ENCODE results near the gene AGK.
"Not testable (repeated sequence)": the region's sequence is repeated elsewhere in the genome, so short reads cannot be mapped to it uniquely, and the experiment has no call there.

The AGK gene

DNA sequence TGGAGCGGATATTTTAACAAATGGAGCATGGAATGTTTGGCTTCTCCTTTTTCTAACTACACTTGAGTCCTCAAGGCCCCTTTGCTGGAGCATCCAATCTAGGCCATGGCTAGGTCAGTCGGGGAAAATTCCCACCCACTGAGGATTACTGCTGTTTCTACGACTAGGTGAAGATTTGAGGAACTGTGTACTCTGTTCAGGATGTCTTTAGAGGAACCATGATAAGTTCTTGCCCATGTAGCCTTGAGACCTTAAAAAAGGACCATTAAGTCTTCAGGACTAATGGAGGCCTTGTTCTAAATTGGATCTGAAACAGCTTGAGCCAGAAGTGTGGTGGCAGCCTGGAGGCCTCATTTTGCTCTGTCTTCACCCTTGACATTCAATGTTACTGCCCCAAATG, 6.2 kb downstream of the AGK start:
- TF ChIP-seq, protein P1, sequence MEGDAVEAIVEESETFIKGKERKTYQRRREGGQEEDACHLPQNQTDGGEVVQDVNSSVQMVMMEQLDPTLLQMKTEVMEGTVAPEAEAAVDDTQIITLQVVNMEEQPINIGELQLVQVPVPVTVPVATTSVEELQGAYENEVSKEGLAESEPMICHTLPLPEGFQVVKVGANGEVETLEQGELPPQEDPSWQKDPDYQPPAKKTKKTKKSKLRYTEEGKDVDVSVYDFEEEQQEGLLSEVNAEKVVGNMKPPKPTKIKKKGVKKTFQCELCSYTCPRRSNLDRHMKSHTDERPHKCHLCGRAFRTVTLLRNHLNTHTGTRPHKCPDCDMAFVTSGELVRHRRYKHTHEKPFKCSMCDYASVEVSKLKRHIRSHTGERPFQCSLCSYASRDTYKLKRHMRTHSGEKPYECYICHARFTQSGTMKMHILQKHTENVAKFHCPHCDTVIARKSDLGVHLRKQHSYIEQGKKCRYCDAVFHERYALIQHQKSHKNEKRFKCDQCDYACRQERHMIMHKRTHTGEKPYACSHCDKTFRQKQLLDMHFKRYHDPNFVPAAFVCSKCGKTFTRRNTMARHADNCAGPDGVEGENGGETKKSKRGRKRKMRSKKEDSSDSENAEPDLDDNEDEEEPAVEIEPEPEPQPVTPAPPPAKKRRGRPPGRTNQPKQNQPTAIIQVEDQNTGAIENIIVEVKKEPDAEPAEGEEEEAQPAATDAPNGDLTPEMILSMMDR (IDR thresholded peaks at IDR 0.05), result no peak
- no peak for TF ChIP-seq ZFX (IDR thresholded peaks at IDR 0.05; ENCODE audit: borderline replicate concordance)
- H3K27ac ChIP-seq, result no peak overlapping the region

DNA sequence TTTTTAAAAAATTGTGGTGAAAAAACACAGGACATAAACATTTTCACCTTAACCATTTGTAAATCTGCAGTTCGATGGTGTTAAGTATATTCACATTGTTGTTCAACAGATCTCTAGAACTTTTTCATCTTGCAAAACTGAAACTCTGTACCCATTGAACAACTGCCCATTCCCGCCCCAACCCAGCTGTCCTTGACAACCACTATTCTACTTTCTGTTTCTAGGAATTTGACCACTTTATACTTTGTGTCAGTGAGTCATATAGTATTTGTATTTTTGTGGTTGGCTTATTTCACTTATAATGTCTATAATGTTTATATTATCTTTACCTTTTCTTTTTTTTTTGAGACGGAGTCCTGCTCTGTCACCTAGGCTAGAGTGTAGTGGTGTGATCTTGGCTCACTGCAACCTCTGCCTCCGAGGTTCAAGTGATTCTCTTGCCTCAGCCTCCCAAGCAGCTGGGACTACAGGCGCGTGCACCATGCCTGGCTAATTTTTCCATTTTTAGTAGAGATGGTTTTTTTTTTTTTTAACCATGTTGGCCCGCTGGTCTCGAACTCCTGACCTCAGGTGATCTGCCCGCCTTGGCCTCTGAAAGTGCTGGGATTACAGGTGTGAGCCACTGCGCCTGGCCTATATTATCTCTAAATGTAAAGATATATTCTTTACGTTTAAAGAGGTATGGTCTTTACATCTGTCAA, 6.8 kb downstream of the AGK start:
- not testable (repeated sequence) for H3K27ac ChIP-seq

DNA sequence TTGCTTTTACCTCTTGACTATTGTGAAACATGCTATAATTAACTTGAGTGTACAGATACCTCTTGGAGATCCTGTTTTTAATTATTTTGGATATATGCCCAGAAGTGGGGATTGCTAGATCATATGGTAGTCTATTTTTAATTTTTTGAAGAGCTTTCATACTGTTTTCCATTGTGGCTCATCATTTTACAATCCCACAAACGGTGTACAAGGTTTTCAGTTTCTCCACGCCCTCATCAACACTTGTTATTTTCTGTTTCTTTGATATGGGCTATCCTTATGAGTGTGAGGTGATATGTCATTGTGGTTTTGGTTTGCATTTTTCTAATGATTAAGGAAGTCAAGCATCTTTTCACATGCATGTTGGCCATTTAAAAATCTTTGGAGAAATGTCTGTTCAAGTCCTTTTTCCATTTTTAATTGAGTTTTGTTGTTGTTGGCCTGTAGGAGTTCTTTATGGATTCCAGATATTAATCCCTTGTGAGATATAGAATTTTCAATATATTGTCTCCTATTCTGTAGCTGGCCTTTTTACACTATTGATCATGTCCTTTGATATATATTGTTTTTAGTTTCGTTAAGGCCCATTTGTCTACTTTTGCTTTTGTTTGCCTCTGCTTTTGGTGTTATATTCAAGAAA, 7.5 kb downstream of the AGK start:
- no peak overlapping the region for H3K27ac ChIP-seq
- no peak for TF ChIP-seq ZFX (IDR thresholded peaks at IDR 0.05; ENCODE audit: borderline replicate concordance)

DNA sequence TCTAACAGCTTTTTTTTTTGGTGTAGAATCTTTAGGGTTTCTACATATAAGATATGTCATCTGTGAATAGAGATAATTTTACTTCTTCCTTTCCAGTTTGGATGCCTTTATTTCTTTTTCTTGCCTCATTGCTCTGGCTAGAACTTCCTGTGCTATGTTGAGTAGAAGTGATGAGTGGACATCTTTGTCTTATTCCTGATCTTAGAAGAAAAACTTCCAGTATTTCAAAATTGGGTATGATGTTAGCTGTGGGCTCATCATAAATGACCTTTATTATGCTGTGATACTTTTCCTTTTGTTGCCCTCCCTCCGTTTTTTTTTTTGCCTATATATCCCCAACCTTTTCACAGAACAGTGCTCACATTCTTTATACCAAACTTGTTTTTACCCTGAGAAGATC, 8.8 kb downstream of the AGK start:
- H3K27ac ChIP-seq, result no peak overlapping the region
- TF ChIP-seq ZFX (IDR thresholded peaks at IDR 0.05; ENCODE audit: borderline replicate concordance), result no peak
- TF ChIP-seq, protein P1 (IDR thresholded peaks at IDR 0.05), result no peak

DNA sequence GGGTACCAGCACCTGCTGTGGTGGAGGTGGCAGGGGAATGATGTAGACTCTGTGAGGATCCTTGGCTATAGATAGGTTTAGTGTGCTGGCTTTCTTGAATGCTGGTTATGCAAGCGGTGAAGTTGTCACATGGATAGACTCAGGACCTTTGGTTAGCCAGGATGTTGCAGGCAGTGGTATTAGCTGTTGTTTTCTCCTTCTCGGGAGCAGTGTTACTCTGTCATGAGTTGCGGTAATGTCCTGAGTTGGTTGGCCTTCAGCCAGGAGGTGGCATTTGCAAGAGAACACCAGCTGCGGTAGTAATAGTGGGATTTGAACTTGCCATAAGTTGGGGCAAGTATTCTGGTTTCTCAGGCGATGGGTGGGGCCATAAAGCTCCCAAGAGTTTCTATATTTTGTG, 10.8 kb downstream of the AGK start:
- TF ChIP-seq, protein P1 (IDR thresholded peaks at IDR 0.05), result no peak
- H3K27ac ChIP-seq, result no peak overlapping the region

DNA sequence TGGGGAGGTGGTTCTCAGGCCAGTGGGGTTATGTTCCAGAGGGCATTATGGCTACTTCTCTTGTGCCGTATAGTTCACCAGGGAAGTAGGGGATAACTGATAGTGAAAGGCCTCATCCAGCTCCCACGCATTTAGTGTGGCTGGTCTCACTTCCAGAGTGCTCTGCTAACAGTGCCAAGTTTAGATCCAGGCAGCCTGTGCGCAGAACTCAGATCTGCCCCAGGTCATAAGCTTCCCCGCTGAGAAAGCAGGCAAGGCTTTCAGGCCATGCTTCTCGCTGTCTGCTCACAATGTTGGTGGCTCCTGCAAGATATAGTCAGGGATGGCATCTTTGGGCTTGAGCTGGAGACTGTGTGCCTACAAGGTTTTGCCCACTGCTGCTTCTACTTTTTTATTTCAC, 11.3 kb downstream of the AGK start:
- H3K27ac ChIP-seq, result no peak overlapping the region
- no peak for TF ChIP-seq ZFX (IDR thresholded peaks at IDR 0.05; ENCODE audit: borderline replicate concordance)
- TF ChIP-seq, protein P1 (IDR thresholded peaks at IDR 0.05), result no peak

DNA sequence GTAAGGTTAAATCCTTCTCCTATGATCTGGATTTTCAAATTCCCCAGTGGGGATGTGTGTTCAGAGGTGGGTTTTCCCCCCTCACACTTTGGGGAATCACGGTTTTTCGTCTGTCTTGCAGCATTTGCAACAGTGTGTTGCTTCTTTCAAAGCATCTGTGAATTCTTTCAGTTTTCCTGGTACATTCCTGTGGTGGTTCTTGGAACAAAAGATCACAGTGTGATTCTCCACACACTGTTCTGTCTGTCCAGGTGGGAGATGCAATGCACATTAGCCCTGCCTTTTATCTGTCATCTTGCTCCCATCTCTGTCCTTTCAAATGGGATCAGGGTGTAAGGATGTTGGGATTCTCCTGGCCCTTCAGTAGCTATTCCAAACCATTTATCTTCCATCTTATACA, 11.8 kb downstream of the AGK start:
- TF ChIP-seq ZFX (IDR thresholded peaks at IDR 0.05; ENCODE audit: borderline replicate concordance), result no peak
- TF ChIP-seq, protein P1 (IDR thresholded peaks at IDR 0.05), result no peak
- no peak overlapping the region for H3K27ac ChIP-seq

DNA sequence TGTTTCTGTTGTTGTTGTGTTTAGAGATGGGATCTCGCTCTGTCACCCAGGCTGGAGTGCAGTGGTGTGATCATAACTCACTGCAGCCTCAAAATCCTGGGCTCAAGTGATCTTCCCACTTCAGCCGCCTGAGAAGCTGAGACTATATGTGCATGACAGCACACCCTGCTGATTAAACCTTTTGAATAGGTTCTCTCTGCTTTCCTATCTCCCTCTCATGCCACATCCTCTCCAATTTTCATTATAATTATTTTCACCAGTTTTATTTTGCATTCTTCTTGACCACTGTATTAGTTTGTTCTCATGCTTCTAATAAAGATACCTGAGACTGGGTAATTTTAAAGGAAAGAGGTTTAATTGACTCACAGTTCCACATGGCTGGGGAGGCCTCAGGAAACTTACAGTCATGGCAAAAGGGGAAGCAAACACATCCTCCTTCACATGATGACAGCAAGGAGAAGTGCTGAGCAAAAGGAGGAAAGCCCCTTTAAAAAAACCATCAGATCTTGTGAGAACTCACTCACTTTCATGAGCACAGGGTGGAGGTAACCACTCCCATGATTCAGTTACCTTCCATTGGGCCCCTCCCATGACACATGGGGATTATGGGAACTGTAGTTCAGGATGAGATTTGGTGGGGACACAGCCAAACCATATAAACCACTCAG, 12.9 kb downstream of the AGK start:
- no peak overlapping the region for H3K27ac ChIP-seq
- TF ChIP-seq, protein P1 (IDR thresholded peaks at IDR 0.05), result no peak
- TF ChIP-seq ZFX (IDR thresholded peaks at IDR 0.05; ENCODE audit: borderline replicate concordance), result no peak
